ENCODE data around the gene MECR.

DNA sequence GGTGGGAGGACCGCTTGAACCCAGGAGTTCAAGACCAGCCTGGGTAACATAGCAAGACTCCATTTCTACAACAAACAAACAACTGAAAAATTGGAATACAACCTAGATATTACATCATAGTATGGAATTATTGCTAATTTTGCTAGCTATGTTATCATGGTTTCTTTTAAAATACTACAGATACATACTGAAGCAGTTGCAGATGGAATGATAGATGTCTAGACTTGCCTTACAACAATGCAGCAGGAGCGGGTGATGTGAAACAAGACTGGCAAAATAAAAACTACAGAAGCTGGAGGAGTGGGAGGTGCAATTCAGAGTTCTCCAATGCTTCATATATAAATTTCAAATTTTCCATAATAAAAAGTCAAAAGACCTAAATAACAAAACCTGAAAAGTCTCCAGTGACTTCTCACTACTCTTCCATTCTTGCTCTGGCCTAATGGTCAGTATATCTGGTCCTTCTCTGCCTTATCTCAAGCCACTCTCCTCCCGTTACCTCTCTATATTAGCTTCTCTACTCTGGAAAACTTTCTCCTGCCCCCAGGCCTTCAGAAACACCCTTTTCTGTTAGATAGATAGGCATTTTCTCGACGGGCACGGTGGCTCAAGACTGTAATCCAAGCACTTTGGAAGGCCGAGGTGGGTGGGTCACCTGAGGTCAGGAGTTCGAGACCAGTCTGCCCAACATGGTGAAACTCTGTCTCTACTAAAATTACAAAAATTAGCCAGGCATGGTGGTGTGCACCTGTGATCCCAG is 78.5 kb downstream of the MECR start:
- TF ChIP-seq, protein P1, sequence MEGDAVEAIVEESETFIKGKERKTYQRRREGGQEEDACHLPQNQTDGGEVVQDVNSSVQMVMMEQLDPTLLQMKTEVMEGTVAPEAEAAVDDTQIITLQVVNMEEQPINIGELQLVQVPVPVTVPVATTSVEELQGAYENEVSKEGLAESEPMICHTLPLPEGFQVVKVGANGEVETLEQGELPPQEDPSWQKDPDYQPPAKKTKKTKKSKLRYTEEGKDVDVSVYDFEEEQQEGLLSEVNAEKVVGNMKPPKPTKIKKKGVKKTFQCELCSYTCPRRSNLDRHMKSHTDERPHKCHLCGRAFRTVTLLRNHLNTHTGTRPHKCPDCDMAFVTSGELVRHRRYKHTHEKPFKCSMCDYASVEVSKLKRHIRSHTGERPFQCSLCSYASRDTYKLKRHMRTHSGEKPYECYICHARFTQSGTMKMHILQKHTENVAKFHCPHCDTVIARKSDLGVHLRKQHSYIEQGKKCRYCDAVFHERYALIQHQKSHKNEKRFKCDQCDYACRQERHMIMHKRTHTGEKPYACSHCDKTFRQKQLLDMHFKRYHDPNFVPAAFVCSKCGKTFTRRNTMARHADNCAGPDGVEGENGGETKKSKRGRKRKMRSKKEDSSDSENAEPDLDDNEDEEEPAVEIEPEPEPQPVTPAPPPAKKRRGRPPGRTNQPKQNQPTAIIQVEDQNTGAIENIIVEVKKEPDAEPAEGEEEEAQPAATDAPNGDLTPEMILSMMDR (IDR thresholded peaks at IDR 0.05; ENCODE audit: low read length): no peak
- TF ChIP-seq EZH2phosphoT487 (IDR thresholded peaks at IDR 0.05; ENCODE audit: low read length) (no peak), EZH2 (optimal IDR thresholded peaks at IDR 0.05; ENCODE audit: low read depth, low read length) (no peak)
